Endothelial cell (in vitro differentiated cells): Measurements from ENCODE around the gene CNIH2. TPM values are rescaled to one million over a fixed set of nuclear protein-coding genes. Genes with fewer than 3 reads are reported as not detected.

ENCODE experiments used
- DNase-seq: peaks from one replicate; pipeline ENCODE4 v3.0.0; 2021; ENCODE audit warnings: low spot score
- H3K27ac Mint-ChIP-seq: one replicate; pipeline ENCODE4 v1.8.0; 2021; ENCODE audit warnings: mixed read lengths, inconsistent platforms; ENCODE audit not compliant: unreplicated experiment
- H3K27me3 Mint-ChIP-seq: one replicate; pipeline ENCODE4 v1.8.0; 2021; ENCODE audit warnings: mild to moderate bottlenecking, moderate library complexity, mixed read lengths, inconsistent platforms; ENCODE audit not compliant: unreplicated experiment
- H3K36me3 Mint-ChIP-seq: one replicate; pipeline ENCODE4 v1.8.0; 2021; ENCODE audit warnings: mild to moderate bottlenecking, low read depth, mixed read lengths, inconsistent platforms; ENCODE audit not compliant: unreplicated experiment
- H3K4me1 Mint-ChIP-seq: one replicate; pipeline ENCODE4 v1.8.0; 2021; ENCODE audit warnings: mild to moderate bottlenecking, mixed read lengths, inconsistent platforms; ENCODE audit not compliant: unreplicated experiment
- H3K4me3 Mint-ChIP-seq: one replicate; pipeline ENCODE4 v1.8.0; 2021; ENCODE audit warnings: mild to moderate bottlenecking, mixed read lengths, inconsistent platforms; ENCODE audit not compliant: unreplicated experiment
- H3K9me3 Mint-ChIP-seq: one replicate; pipeline ENCODE4 v1.8.0; 2021; ENCODE audit warnings: mixed read lengths, inconsistent platforms; ENCODE audit not compliant: unreplicated experiment
- CTCF ChIP-seq: fragments of 200-600 bp; sonication (generic); IDR thresholded peaks from one replicate; pipeline ENCODE4 v1.5.0; 2021; ENCODE audit warnings: antibody characterized with exemption; ENCODE audit not compliant: unreplicated experiment
- total RNA-seq: library from RNA; stranded (reverse); fragmentation: NEBNext Ultra II Directional; extraction: Animal tissue kit (Norgen Biotek cat#: 25700); gene quantifications from one replicate; pipeline ENCODE4 v1.2.1, GENCODE V29; 2021; ENCODE audit not compliant: unreplicated experiment

The CNIH2 gene
- total RNA-seq, 1 donor from 2014 or later, result 1.9 TPM

- peaks cover 27% of the 10 kb centered on the region for H3K27me3 Mint-ChIP-seq
- H3K4me3 Mint-ChIP-seq, result peak overlapping the region; percentile 62
- H3K36me3 Mint-ChIP-seq, result peaks cover 4% of the 10 kb centered on the region
Measured at GRCh38 chr11:66292543-66293332, 14.8 kb downstream of the CNIH2 start.

GRCh38 chr11:66293352-66293751 is 15.4 kb downstream of the CNIH2 start:
- Mint-ChIP-seq H3K27ac (peak overlapping the region; percentile 18), H3K4me3 (peak overlapping the region; percentile 9), H3K9me3 (no peaks in the 10 kb centered on the region), H3K36me3 (peaks cover 4% of the 10 kb centered on the region), H3K4me1 (peaks cover 14% of the 10 kb centered on the region), H3K27me3 (peaks cover 27% of the 10 kb centered on the region)
- no peak for DNase-seq
- TF ChIP-seq CTCF, result no peak

More at GRCh38 chr11:66292543-66293332, 14.8 kb downstream of the CNIH2 start:
- Mint-ChIP-seq H3K27ac (peak overlapping the region; percentile 7), H3K9me3 (no peaks in the 10 kb centered on the region), H3K4me1 (peaks cover 18% of the 10 kb centered on the region)
- TF ChIP-seq CTCF, result no peak
- no peak for DNase-seq

GRCh38 chr11:66293777-66294625 is 16.0 kb downstream of the CNIH2 start:
- Mint-ChIP-seq H3K4me3 (peak overlapping the region; percentile 9), H3K9me3 (no peaks in the 10 kb centered on the region), H3K27ac (peak overlapping the region; percentile 18), H3K4me1 (peaks cover 12% of the 10 kb centered on the region), H3K27me3 (peaks cover 27% of the 10 kb centered on the region), H3K36me3 (peaks cover 4% of the 10 kb centered on the region)
- no peak for TF ChIP-seq CTCF
- DNase-seq, result no peak

- H3K36me3 Mint-ChIP-seq, result peaks cover 4% of the 10 kb centered on the region
- H3K9me3 Mint-ChIP-seq, result no peaks in the 10 kb centered on the region
- DNase-seq, result no peak
- peaks cover 8% of the 10 kb centered on the region for H3K4me1 Mint-ChIP-seq
- no peak overlapping the region for H3K4me3 Mint-ChIP-seq
- H3K27ac Mint-ChIP-seq, result no peak overlapping the region
- TF ChIP-seq CTCF, result no peak
- peaks cover 20% of the 10 kb centered on the region for H3K27me3 Mint-ChIP-seq
Measured at GRCh38 chr11:66294626-66295620, 16.9 kb downstream of the CNIH2 start.
